HepG2 (cell line): ENCODE results near the gene VPS37B. TPM values are rescaled to one million over a fixed set of nuclear protein-coding genes. Genes with fewer than 3 reads are reported as not detected.
A peak's percentile ranks its signal among the peaks of the same experiment; 100 is the strongest.

ENCODE experiments used
- GABPA ChIP-seq, 2 experiments: IDR thresholded peaks; 2 replicates each; pipeline ENCODE4 v1.6.1; 2011 to 2016; ENCODE audit warnings: low read depth in 2 of 2, low read length in 1 of 2, missing biosample characterization in 1 of 2, missing genetic modification characterization in 1 of 2
- PITX1 ChIP-seq: sonication (generic); formaldehyde crosslinking; IDR thresholded peaks from 2 replicates; pipeline ENCODE4 v1.5.1; 2020; ENCODE audit warnings: mild to moderate bottlenecking, missing genetic modification reagents
- ZNF224 ChIP-seq: sonication (generic); formaldehyde crosslinking; IDR thresholded peaks from 2 replicates; pipeline ENCODE4 v1.5.0; 2020; ENCODE audit warnings: mild to moderate bottlenecking, missing genetic modification reagents
- ZNF646 ChIP-seq: sonication (generic); formaldehyde crosslinking; IDR thresholded peaks from 2 replicates; pipeline ENCODE4 v1.9.0; 2021; ENCODE audit warnings: mild to moderate bottlenecking, missing genetic modification reagents
- ZNF687 ChIP-seq: sonication (generic); formaldehyde crosslinking; IDR thresholded peaks from 2 replicates; pipeline ENCODE4 v1.5.1; 2020; ENCODE audit warnings: mild to moderate bottlenecking, missing genetic modification reagents, moderate library complexity
- polyA plus RNA-seq, 8 experiments: library from polyadenylated mRNA; depleted of rRNA in 3 of 8; stranded (reverse) in 7 of 8; unstranded in 1 of 8; fragments of >200 nt; fragmentation: Illumina TruSeq in 4 of 8; extraction: Trizol in 4 of 8; gene quantifications; 2 replicates each; pipeline versions ENCODE4 v1.2.1 to v1.2.3, GENCODE V29; 2011 to 2016; ENCODE audit warnings: low read depth in 4 of 8, missing spikeins in 1 of 8, mixed read lengths in 1 of 8; ENCODE audit not compliant: insufficient read depth in 1 of 8
- total RNA-seq, 5 experiments: library from RNA; depleted of rRNA; stranded (reverse); fragments of >200 nt; fragmentation: Illumina TruSeq; extraction: Trizol; gene quantifications; 2 replicates each; pipeline ENCODE4 v1.2.3, GENCODE V29; 2016; ENCODE audit warnings: low read depth in 1 of 5

VPS37B gene
- total and polyA plus RNA-seq, 2 of the 13 experiments (the other 11 are each of a cell fraction or from before 2014, with no cell fraction given): 4.6 to 5.3 TPM

- no peak for TF ChIP-seq PITX1 (CRISPR knock-in tag)
- TF ChIP-seq ZNF646: no peak
- TF ChIP-seq ZNF687 (CRISPR knock-in tag): peak; percentile 62
- no peak for TF ChIP-seq GABPA (IDR thresholded peaks at IDR 0.05; ENCODE audit: low read depth, low read length)
- TF ChIP-seq GABPA (CRISPR knock-in tag; IDR thresholded peaks at IDR 0.05; ENCODE audit: low read depth): 0 out of 2 replicates have a peak, but pooled peaks have one; percentile 18
- 0 out of 2 replicates have a peak, but pooled peaks have one; percentile 31 for TF ChIP-seq ZNF224 (CRISPR knock-in tag)
Observed at GRCh38 chr12:122841544-122842321, 54.2 kb downstream of the VPS37B start (continued).
